Measurements from ENCODE around the gene CFAP99.
A peak's percentile ranks its signal among the peaks of the same experiment; 100 is the strongest.

Gene CFAP99

GRCh38 chr4:2416564-2417225 lies 2.1 kb upstream of the CFAP99 start:
- Histone ChIP-seq H3K79me2 (ENCODE audit: control insufficient read depth, low read length) (no peaks in the 10 kb centered on the region), H3K4me3 (ENCODE audit: low read length) (no peak overlapping the region), H3K27me3 (ENCODE audit: control insufficient read depth, low read length) (peaks cover 84% of the 10 kb centered on the region), H3K36me3 (ENCODE audit: control insufficient read depth, low read length) (no peaks in the 10 kb centered on the region), H3K4me2 (ENCODE audit: low read length) (no peak overlapping the region), H3K4me1 (ENCODE audit: control insufficient read depth, low read length) (peaks cover 13% of the 10 kb centered on the region), H3K9me2 (replicated peaks; ENCODE audit: control insufficient read depth, low read length) (no peaks in the 10 kb centered on the region), H3K9me3 (ENCODE audit: control insufficient read depth, insufficient read depth, low read length) (no peaks in the 10 kb centered on the region), H4K20me1 (ENCODE audit: control insufficient read depth, insufficient read depth, low read depth, low read length) (no peaks in the 10 kb centered on the region), H3K27ac (ENCODE audit: low read depth, low read length) (no peak overlapping the region), H3F3A (ENCODE audit: control insufficient read depth, insufficient read depth) (no peaks in the 10 kb centered on the region)
- no peak for TF ChIP-seq CTCF (IDR thresholded peaks at IDR 0.05; ENCODE audit: low read depth, low read length, poor library complexity, severe bottlenecking)
- TF ChIP-seq EZH2phosphoT487 (IDR thresholded peaks at IDR 0.05; ENCODE audit: borderline replicate concordance, low read length), result 0 out of 2 replicates have a peak, but pooled peaks have one; percentile 19

- TF ChIP-seq EZH2phosphoT487 (IDR thresholded peaks at IDR 0.05; ENCODE audit: borderline replicate concordance, low read length) (no peak), CTCF (IDR thresholded peaks at IDR 0.05; ENCODE audit: low read depth, low read length, poor library complexity, severe bottlenecking) (no peak)
- Histone ChIP-seq H3K4me2 (ENCODE audit: low read length) (no peak overlapping the region), H3K4me1 (ENCODE audit: control insufficient read depth, low read length) (peaks cover 16% of the 10 kb centered on the region), H3F3A (ENCODE audit: control insufficient read depth, insufficient read depth) (no peaks in the 10 kb centered on the region), H3K27me3 (ENCODE audit: control insufficient read depth, low read length) (peaks cover 82% of the 10 kb centered on the region), H3K9me2 (replicated peaks; ENCODE audit: control insufficient read depth, low read length) (no peaks in the 10 kb centered on the region), H3K9me3 (ENCODE audit: control insufficient read depth, insufficient read depth, low read length) (no peaks in the 10 kb centered on the region), H3K36me3 (ENCODE audit: control insufficient read depth, low read length) (no peaks in the 10 kb centered on the region), H3K4me3 (ENCODE audit: low read length) (no peak overlapping the region), H3K79me2 (ENCODE audit: control insufficient read depth, low read length) (no peaks in the 10 kb centered on the region), H4K20me1 (ENCODE audit: control insufficient read depth, insufficient read depth, low read depth, low read length) (no peaks in the 10 kb centered on the region), H3K27ac (ENCODE audit: low read depth, low read length) (no peak overlapping the region)
Measured at GRCh38 chr4:2417226-2417764, 1.5 kb upstream of the CFAP99 start.

DNA sequence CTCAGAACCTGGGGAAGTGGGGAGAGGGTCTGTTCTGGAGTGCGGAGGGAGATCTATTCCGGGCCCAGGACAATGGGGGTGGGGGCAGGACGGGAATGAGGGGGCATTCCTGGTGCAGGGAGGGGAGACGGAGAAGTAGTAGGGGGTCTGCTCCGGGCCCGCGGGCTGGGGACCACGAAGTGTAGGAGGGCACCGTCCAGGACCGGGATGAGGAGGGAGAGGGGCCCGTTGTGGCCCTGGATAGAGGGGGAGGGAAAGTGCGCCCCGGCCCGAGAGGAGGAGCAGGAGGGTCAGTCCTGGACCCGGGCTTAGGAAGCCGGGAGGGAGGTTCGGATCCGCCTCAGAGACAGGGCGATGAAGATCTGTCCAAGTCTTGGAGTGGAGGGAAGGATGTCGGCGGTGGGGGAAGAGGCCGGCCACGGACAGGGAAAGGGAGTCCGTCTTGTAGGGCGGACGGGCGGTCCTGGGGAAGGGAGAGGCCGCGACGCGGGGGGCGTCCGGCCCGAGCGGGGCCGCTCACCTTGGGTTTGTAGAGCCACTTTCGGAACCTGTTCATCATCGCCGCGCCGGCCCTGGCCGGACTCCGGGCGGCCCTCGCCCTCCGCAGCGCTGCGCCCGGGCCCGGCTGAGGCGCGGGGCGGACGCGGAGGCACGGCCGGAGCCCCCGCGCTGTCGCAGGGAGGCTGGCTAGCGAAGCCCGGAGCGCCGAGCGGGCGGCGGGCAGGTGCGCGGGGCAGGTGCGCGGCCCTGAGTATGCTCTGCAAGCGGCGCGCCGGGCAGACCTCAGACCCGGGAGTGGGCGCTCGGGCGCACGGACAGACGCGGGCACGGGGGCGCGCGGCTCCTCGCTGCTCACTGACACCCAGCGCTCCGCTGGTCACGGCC lies 748 bp upstream of the CFAP99 start, which contains the start of gene ZFYVE28:
Gene ZFYVE28, minus strand, starts transcription at position 881 of the 885 bp plus-strand sequence. Its CDS starts 322 bp downstream, at position 559.
- Histone ChIP-seq H3K9me3 (ENCODE audit: control insufficient read depth, insufficient read depth, low read length) (no peaks in the 10 kb centered on the region), H3F3A (ENCODE audit: control insufficient read depth, insufficient read depth) (no peaks in the 10 kb centered on the region), H3K27ac (ENCODE audit: low read depth, low read length) (no peak within 1 kb of the TSS), H3K36me3 (ENCODE audit: control insufficient read depth, low read length) (no peaks in the 10 kb centered on the region), H3K27me3 (ENCODE audit: control insufficient read depth, low read length) (peaks cover 78% of the 10 kb centered on the region), H3K9me2 (replicated peaks; ENCODE audit: control insufficient read depth, low read length) (no peaks in the 10 kb centered on the region), H3K79me2 (ENCODE audit: control insufficient read depth, low read length) (no peaks in the 10 kb centered on the region), H3K4me3 (ENCODE audit: low read length) (peak within 1 kb of the TSS; percentile 74), H3K4me1 (ENCODE audit: control insufficient read depth, low read length) (peaks cover 14% of the 10 kb centered on the region), H4K20me1 (ENCODE audit: control insufficient read depth, insufficient read depth, low read depth, low read length) (no peaks in the 10 kb centered on the region), H3K4me2 (ENCODE audit: low read length) (peak within 1 kb of the TSS; percentile 93)
- TF ChIP-seq CTCF (IDR thresholded peaks at IDR 0.05; ENCODE audit: low read depth, low read length, poor library complexity, severe bottlenecking) (no peak), EZH2phosphoT487 (IDR thresholded peaks at IDR 0.05; ENCODE audit: borderline replicate concordance, low read length) (peak; percentile 32; the same call in 1 of the 2 replicates)
